HepG2 (cell line): ENCODE results near the gene NUDT22. TPM values are rescaled to one million over a fixed set of nuclear protein-coding genes. Genes with fewer than 3 reads are reported as not detected.
A peak's percentile ranks its signal among the peaks of the same experiment; 100 is the strongest.

Experiments
- NR2F1 ChIP-seq, 2 experiments: fragments of 450-650 bp in 1 of 2; formaldehyde crosslinking in 1 of 2; IDR thresholded peaks; 2 replicates each; pipeline versions ENCODE4 v1.5.0 to v1.6.1; 2016 to 2020; ENCODE audit warnings: mild to moderate bottlenecking in 1 of 2, missing compliant biosample characterization in 1 of 2, missing genetic modification reagents in 1 of 2, moderate library complexity in 1 of 2
- ZNF143 ChIP-seq: sonication (generic); formaldehyde crosslinking; IDR thresholded peaks from 2 replicates; pipeline ENCODE4 v1.4.0; 2020; ENCODE audit warnings: missing genetic modification reagents
- polyA plus RNA-seq, 8 experiments: library from polyadenylated mRNA; depleted of rRNA in 3 of 8; stranded (reverse) in 7 of 8; unstranded in 1 of 8; fragments of >200 nt; fragmentation: Illumina TruSeq in 4 of 8; extraction: Trizol in 4 of 8; gene quantifications; 2 replicates each; pipeline versions ENCODE4 v1.2.1 to v1.2.3, GENCODE V29; 2011 to 2016; ENCODE audit warnings: low read depth in 4 of 8, missing spikeins in 1 of 8, mixed read lengths in 1 of 8; ENCODE audit not compliant: insufficient read depth in 1 of 8
- total RNA-seq, 5 experiments: library from RNA; depleted of rRNA; stranded (reverse); fragments of >200 nt; fragmentation: Illumina TruSeq; extraction: Trizol; gene quantifications; 2 replicates each; pipeline ENCODE4 v1.2.3, GENCODE V29; 2016; ENCODE audit warnings: low read depth in 1 of 5
- TF ChIP-seq, protein P1 (sequence below): sonication (generic); formaldehyde crosslinking; IDR thresholded peaks from 2 replicates; pipeline ENCODE4 v1.8.1; 2022; ENCODE audit warnings: mild to moderate bottlenecking, missing genetic modification reagents
- TF ChIP-seq, protein P2 (sequence below): sonication (generic); formaldehyde crosslinking; IDR thresholded peaks from 2 replicates; pipeline ENCODE4 v1.5.1; 2020; ENCODE audit warnings: mild to moderate bottlenecking, missing genetic modification reagents

The NUDT22 gene
- total and polyA plus RNA-seq, 2 of the 13 experiments (the other 11 are each of a cell fraction or from before 2014, with no cell fraction given): 33.5 to 39.8 TPM

- TF ChIP-seq, protein P1, sequence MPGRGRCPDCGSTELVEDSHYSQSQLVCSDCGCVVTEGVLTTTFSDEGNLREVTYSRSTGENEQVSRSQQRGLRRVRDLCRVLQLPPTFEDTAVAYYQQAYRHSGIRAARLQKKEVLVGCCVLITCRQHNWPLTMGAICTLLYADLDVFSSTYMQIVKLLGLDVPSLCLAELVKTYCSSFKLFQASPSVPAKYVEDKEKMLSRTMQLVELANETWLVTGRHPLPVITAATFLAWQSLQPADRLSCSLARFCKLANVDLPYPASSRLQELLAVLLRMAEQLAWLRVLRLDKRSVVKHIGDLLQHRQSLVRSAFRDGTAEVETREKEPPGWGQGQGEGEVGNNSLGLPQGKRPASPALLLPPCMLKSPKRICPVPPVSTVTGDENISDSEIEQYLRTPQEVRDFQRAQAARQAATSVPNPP (CRISPR knock-in tag): no peak
- peak; percentile 93 for TF ChIP-seq ZNF143 (CRISPR knock-in tag)
- TF ChIP-seq NR2F1 (CRISPR knock-in tag; IDR thresholded peaks at IDR 0.05): no peak
- TF ChIP-seq, protein P2, sequence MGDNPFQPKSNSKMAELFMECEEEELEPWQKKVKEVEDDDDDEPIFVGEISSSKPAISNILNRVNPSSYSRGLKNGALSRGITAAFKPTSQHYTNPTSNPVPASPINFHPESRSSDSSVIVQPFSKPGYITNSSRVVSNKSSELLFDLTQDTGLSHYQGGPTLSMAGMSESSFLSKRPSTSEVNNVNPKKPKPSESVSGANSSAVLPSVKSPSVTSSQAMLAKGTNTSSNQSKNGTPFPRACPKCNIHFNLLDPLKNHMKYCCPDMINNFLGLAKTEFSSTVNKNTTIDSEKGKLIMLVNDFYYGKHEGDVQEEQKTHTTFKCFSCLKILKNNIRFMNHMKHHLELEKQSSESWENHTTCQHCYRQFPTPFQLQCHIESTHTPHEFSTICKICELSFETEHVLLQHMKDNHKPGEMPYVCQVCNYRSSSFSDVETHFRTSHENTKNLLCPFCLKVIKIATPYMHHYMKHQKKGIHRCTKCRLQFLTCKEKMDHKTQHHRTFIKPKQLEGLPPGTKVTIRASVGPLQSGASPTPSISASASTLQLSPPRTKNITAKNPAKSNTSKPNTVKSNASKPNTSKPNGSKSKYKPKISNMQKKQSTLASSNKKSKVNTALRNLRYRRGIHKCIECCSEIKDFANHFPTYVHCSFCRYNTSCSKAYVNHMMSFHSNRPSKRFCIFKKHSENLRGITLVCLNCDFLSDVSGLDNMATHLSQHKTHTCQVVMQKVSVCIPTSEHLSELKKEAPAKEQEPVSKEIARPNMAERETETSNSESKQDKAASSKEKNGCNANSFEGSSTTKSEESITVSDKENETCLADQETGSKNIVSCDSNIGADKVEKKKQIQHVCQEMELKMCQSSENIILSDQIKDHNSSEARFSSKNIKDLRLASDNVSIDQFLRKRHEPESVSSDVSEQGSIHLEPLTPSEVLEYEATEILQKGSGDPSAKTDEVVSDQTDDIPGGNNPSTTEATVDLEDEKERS (CRISPR knock-in tag): peak; percentile 43
These were observed 21.0 kb downstream of the NUDT22 start, which contains the start of gene PPP1R14B (continued) for GRCh38 chr11:64246871-64247728.
